HG03097 (cell line): ENCODE measurements around the gene ARL8B.
"Not testable (repeated sequence)": the region's sequence is repeated elsewhere in the genome, so short reads cannot be mapped to it uniquely, and the experiment has no call there.

Source experiments
- ATAC-seq: cut with Tn5 transposase; IDR thresholded peaks from one replicate; pipeline ENCODE4 v1.9.1; 2021; ENCODE audit not compliant: unreplicated experiment, low FRiP score

ARL8B gene

GRCh38 chr3:5143464-5143863 lies 21.4 kb downstream of the ARL8B start:
- no peak for ATAC-seq

DNA sequence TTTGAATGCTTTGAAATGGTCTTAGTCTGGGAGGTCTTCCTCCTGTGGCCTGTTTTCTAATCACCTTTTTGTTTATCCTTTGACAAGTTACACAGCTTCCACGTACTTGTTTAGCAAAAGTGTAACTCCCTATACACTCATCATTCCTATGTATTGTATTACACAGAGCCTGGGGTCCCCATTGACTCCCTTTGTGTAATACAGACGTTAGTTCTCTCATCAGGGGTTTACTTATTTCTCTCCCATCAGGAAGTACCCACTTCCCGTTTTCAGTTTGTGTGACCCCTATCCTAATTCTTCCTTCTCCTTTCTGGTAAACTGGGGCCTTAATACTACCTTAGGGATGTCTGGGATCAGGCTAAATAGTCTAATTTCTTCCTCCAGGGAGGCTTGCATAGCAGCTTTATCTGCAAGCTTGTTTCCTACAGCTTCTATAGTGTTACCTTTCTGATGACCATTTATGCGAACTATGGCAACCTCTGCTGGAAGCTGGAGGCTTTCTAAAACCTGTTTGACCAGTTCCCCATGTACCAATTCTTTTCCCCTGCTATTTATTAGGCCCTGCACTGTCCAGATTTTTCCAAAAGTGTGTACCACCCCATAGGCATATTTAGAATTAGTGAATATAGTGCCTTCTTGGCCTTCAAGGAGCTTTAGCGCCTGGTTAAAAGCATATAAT lies 22.4 kb downstream of the ARL8B start:
- ATAC-seq: no peak

DNA sequence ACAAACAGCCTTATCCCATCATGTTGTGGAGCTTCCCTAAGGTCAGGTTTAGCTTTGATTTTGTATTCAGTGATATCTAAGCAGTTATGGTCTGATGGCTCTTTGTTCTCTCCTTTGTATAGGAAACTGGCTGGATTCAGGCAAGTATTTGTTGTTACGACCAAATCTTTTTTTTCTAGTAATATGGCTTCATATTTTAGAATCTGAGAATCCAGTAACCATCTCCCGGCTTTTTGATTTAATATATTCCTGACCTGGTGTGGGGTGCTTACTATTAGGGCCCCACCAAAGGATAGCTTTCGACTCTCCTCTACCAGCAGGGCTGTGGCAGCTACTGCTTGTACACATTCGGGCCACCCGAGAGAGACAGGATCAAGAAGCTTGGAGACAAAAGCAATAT lies 23.0 kb downstream of the ARL8B start:
- no peak for ATAC-seq

DNA sequence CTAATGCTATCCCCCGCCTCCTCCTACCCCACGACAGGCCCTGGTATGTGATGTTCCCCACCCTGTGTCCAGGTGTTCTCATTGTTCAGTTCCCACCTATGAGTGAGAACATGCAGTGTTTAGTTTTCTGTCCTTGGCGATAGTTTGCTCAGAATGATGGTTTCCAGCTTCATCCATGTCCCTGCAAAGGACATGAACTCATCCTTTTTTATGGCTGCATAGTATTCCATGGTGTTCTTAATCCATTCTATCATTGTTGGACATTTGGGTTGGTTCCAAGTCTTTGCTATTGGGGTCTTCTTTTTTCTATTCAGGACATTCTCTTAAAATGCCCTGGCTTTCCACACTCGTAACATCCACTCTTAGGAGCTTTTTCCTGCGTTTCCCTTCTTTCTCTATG lies 25.1 kb downstream of the ARL8B start:
- not testable (repeated sequence) for ATAC-seq

DNA sequence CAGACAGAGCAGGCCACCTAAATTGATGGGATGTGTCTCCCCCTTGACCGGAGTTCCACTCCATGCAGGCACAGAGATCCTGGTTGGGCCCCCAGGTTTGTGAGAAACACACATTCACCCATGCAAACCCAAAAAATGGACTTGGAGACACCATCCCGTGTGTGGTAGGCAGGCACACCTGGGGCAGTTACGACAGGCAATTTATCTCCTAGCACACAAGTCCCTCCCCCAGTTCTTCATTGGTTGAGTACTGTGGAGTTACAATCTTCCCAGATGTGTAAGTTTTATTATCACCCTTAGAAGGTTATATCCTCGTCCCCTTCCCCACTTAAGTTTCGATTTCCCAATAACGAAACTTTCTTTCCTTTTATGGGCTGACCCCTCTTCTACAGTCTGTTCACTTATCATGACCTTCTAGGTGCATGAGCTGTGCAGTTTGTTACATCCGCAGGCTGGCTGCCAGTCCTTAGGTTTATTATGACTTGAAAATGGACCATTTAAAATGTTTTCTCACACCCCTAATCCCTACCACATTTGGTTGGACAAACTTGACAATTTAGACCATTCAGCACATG lies 27.3 kb downstream of the ARL8B start:
- no peak for ATAC-seq

DNA sequence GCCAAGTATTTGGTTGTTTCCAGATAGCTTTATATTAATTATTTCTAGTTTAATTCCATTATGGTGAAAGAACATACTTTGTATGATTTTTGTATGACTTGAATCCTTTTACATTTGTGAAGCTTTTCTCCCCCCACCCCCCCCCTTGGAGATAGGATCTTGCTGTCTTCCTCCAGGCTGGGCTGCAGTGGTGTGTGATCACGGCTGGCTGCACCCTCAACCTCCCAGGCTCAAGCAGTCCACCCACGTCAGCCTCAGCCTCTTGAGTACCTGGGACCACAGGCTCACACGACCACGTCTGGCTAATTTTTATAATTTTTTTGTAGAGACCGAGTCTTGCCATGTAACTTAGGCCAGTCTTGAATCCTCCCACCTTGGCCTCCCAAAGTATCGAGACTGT lies 29.5 kb downstream of the ARL8B start:
- no peak for ATAC-seq

GRCh38 chr3:5153074-5153473 lies 31.0 kb downstream of the ARL8B start:
- ATAC-seq: no peak

GRCh38 chr3:5155241-5155640 lies 33.1 kb downstream of the ARL8B start:
- ATAC-seq: no peak

GRCh38 chr3:5160321-5160720 lies 38.2 kb downstream of the ARL8B start:
- no peak for ATAC-seq

DNA sequence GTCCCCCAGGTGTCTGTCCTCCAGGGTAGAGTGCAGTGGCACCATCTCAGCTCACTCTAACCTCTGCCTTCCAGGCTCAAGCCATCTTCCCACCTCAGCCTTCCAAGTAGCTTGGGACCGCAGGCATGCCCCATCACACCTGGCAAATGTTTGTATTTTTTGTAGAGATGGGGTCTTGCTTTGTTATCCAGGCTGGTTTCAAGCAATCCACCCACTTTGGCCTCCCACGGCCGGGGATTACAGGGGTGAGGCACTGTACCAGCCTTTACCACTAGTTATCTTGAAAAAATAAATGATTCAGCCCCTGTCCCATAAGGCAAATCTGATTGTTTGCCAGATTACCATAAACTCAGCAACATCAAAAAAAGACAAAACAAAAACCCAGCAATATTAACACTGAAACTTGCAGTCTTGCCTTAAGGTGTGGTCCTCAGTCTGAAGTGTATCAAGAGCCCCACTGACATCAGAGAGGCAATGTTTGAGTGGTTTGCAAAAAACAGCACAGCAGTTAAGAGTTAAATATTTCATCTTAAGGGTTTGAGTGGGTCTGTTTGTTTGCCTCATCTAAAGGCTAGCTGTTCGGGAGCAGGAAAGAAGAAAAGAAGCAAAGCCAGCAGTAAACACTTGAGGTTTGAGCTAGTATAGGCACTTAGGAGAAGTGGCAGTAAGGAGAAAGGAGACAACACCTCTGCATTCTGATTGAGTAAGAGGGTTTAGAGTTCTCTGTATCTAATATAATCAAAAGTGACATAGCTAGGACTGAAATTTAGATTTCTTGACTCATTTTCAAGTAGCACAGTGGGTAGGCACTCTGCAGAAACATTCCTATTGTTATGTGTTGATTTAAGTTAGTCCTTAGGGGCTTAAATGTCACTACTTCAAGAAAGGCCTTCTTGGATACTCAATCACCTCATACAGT lies 39.1 kb downstream of the ARL8B start:
- ATAC-seq: no peak

DNA sequence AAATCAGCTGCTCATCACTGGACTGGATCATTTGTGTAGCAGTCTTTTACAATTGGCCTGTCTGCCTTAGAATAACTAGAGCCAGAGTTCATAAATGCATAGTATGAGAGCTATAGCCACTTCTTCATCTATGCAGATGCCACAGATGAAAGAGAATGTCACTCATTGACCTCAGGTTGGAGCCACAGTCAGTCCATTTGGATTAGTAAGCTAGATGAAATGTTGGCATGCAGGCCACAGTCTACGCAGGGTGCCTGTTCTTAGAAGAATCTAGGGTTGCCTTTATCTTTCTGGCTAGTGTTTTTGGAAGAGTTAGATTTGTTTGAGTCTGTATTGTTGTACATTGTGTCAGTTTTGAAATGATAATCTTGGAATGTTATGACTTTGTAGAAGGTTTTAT lies 40.0 kb downstream of the ARL8B start:
- ATAC-seq: no peak

GRCh38 chr3:5165698-5166097 lies 43.6 kb downstream of the ARL8B start:
- no peak for ATAC-seq

GRCh38 chr3:5166846-5167245 lies 44.8 kb downstream of the ARL8B start:
- no peak for ATAC-seq

DNA sequence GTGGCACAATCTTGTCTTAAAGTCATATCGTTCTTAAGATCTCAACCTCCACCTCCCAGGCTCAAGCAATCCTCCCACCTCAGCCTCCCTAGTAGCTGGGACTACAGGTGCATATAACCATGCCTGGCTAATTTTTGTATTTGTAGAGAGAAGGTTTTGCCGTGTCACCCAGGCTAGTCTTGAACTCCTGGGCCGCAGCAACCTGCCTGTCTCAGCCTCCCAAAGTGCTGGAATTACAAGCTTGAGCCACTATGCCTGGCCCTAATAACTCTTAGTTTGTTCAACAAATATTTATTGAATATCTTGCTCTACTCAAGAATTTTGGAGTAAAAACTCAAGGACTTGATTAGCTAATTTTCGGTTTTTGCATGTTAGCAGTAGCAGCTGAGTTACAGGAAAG lies 46.0 kb downstream of the ARL8B start:
- ATAC-seq: no peak

DNA sequence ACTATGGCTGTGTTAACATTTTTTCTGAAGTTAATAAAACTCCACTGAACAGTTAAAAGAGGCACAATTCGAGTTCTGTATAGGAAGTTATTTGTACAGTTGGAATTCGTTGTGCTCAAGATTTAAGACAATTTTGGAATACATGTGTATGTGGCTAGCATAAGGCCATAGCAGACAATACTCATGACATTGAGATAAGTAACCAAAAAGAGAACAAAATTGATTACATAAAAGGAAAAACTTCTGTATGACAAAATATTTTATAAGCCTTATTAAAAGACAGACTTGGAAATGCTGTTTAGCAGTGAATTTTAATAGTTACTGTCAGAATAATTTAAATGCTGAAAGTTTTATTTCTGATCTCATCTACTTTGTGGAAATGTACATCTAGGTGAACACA lies 47.7 kb downstream of the ARL8B start:
- ATAC-seq: no peak

- ATAC-seq: no peak
Measured at GRCh38 chr3:5170975-5171374, 48.9 kb downstream of the ARL8B start.

- no peak for ATAC-seq
Measured at GRCh38 chr3:5172018-5172417, 49.9 kb downstream of the ARL8B start.

DNA sequence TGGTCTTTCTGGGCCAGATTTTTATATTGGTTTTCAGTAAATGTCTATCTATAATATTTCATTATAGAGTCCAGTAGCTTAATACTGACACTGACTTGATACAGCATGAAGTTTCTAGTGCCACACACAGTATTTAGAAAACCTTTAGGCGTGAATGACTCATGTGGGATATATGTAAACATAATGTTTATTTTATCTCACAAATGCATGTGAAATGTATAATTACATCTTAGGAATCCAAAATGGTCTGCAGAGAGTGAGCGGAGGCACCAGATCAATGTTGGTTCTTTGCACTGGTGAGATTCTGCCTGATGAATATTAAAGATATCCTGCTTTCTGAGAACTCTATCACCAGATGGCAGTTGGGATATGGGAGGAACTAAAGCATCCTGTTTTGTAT lies 56.9 kb downstream of the ARL8B start:
- ATAC-seq: not testable (repeated sequence)

- ATAC-seq: peak; percentile 59
Measured at GRCh38 chr3:5181469-5182141, 59.5 kb downstream of the ARL8B start.

- ATAC-seq: not testable (repeated sequence)
Measured at GRCh38 chr3:5183714-5184113, 61.6 kb downstream of the ARL8B start.

DNA sequence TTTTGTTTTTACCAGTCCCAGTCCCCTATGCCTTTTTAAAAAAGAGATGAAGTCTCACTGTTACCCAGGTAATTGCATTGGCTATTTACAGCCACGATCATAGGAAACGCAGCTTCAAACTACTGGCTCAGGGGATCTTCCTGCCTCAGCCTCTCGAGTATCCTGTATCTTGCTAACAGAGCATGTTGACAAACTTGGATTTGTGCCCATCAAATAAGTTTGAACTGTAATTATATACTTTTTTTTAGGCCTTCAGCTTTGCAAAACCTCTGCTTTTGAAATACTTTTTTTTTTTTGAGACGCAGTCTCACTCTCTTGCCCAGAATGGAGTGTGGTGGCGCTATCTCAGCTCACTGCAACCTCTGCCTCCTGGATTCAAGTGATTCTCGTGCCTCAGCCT lies 62.4 kb downstream of the ARL8B start:
- no peak for ATAC-seq
